Neural progenitor cell (in vitro differentiated cells): ENCODE data around the gene ST3GAL4. TPM values are rescaled to one million over a fixed set of nuclear protein-coding genes. Genes with fewer than 3 reads are reported as not detected.

Experiments used
- DNase-seq: peaks from one replicate; pipeline ENCODE4 v3.0.0-alpha.2; 2016; ENCODE audit warnings: low spot score
- H2AFZ ChIP-seq: fragments of 200-600 bp; sonication (generic); replicated peaks from 2 replicates; pipeline ENCODE4 v1.6.1; 2016; ENCODE audit warnings: antibody characterized with exemption
- H3F3A ChIP-seq: fragments of 200-600 bp; sonication (generic); 2 replicates; pipeline ENCODE4 v1.6.1; 2016; ENCODE audit warnings: antibody characterized with exemption, low read depth
- H3K27ac ChIP-seq: fragments of 200-600 bp; sonication (generic); 2 replicates; pipeline ENCODE4 v1.5.1; 2016; ENCODE audit warnings: mild to moderate bottlenecking
- H3K27me3 ChIP-seq: fragments of 200-600 bp; sonication (generic); 2 replicates; pipeline ENCODE4 v1.6.1; 2016; ENCODE audit warnings: mild to moderate bottlenecking, moderate library complexity
- H3K36me3 ChIP-seq: fragments of 200-600 bp; sonication (generic); 2 replicates; pipeline ENCODE4 v1.5.1; 2016
- H3K4me1 ChIP-seq: fragments of 200-600 bp; sonication (generic); 2 replicates; pipeline ENCODE4 v1.6.1; 2016; ENCODE audit warnings: mixed run types
- H3K4me2 ChIP-seq: fragments of 200-600 bp; sonication (generic); 2 replicates; pipeline ENCODE4 v1.6.1; 2016
- H3K4me3 ChIP-seq: fragments of 200-600 bp; sonication (generic); 2 replicates; pipeline ENCODE4 v1.5.1; 2016
- H3K79me2 ChIP-seq: fragments of 200-600 bp; sonication (generic); 2 replicates; pipeline ENCODE4 v1.6.1; 2016; ENCODE audit warnings: low read depth
- H3K9ac ChIP-seq: fragments of 200-600 bp; sonication (generic); 2 replicates; pipeline ENCODE4 v1.6.1; 2016
- H3K9me3 ChIP-seq: fragments of 200-600 bp; sonication (generic); 2 replicates; pipeline ENCODE4 v1.5.1; 2016; ENCODE audit warnings: low read depth
- H4K20me1 ChIP-seq: fragments of 200-600 bp; sonication (generic); 2 replicates; pipeline ENCODE4 v1.6.1; 2016; ENCODE audit warnings: low read depth
- H3K27ac Mint-ChIP-seq: 3 replicates; pipeline ENCODE4 v1.8.0; 2021; ENCODE audit warnings: mixed read lengths
- H3K27me3 Mint-ChIP-seq: 2 replicates; pipeline ENCODE4 v1.8.0; 2022; ENCODE audit warnings: low read depth, mild to moderate bottlenecking, inconsistent platforms, moderate library complexity, mixed read lengths; ENCODE audit not compliant: insufficient read depth
- H3K36me3 Mint-ChIP-seq: 3 replicates; pipeline ENCODE4 v1.8.0; 2021; ENCODE audit warnings: mixed read lengths
- H3K4me1 Mint-ChIP-seq: 3 replicates; pipeline ENCODE4 v1.8.0; 2021; ENCODE audit warnings: mixed read lengths
- H3K4me3 Mint-ChIP-seq: 3 replicates; pipeline ENCODE4 v1.8.0; 2021; ENCODE audit warnings: mild to moderate bottlenecking, moderate library complexity, mixed read lengths
- H3K9me3 Mint-ChIP-seq: 3 replicates; pipeline ENCODE4 v1.8.0; 2020; ENCODE audit warnings: mixed read lengths
- CTCF ChIP-seq: fragments of 200-600 bp; sonication (generic); IDR thresholded peaks from 2 replicates; pipeline ENCODE4 v1.5.1; 2017; ENCODE audit warnings: antibody characterized with exemption, mild to moderate bottlenecking
- EZH2 ChIP-seq: fragments of 200-600 bp; sonication (generic); IDR thresholded peaks from 2 replicates; pipeline ENCODE4 v1.6.1; 2017; ENCODE audit warnings: antibody characterized with exemption, mild to moderate bottlenecking, moderate library complexity
- EZH2phosphoT487 ChIP-seq: fragments of 200-600 bp; sonication (generic); IDR thresholded peaks from 2 replicates; pipeline ENCODE4 v1.6.1; 2017; ENCODE audit warnings: antibody characterized with exemption
- total RNA-seq: library from RNA; depleted of rRNA; stranded (reverse); fragments of >200 nt; gene quantifications from 2 replicates; pipeline ENCODE4 v1.2.3, GENCODE V29; 2015; ENCODE audit warnings: low replicate concordance

Gene ST3GAL4
- total RNA-seq, 1 donor from 2014 or later: 13.0 TPM

- Histone ChIP-seq H2AFZ (no peak overlapping the region), H3F3A (peaks cover 21% of the 10 kb centered on the region), H3K4me2 (no peak overlapping the region), H3K36me3 (no peaks in the 10 kb centered on the region), H3K27me3 (no peaks in the 10 kb centered on the region), H3K27ac (no peak overlapping the region), H3K79me2 (no peaks in the 10 kb centered on the region), H3K4me1 (peaks cover 19% of the 10 kb centered on the region), H3K9me3 (no peaks in the 10 kb centered on the region), H3K4me3 (no peak overlapping the region), H4K20me1 (no peaks in the 10 kb centered on the region), H3K9ac (no peak overlapping the region)
- no peak for DNase-seq
- Mint-ChIP-seq H3K27me3 (peaks cover 19% of the 10 kb centered on the region), H3K36me3 (peaks cover 7% of the 10 kb centered on the region), H3K9me3 (peaks cover 2% of the 10 kb centered on the region), H3K4me1 (peaks cover 29% of the 10 kb centered on the region), H3K27ac (peak overlapping the region; percentile 50), H3K4me3 (no peak overlapping the region)
- no peak for TF ChIP-seq EZH2
- TF ChIP-seq CTCF: no peak
- no peak for TF ChIP-seq EZH2phosphoT487
Observed at GRCh38 chr11:126446581-126446980, 91.1 kb downstream of the ST3GAL4 start.

GRCh38 chr11:126450198-126450597 is 94.7 kb downstream of the ST3GAL4 start:
- DNase-seq: no peak
- no peaks in the 10 kb centered on the region for H3K36me3 ChIP-seq
- peak overlapping the region; percentile 76 for H3K27ac Mint-ChIP-seq

GRCh38 chr11:126450806-126451205 is 95.3 kb downstream of the ST3GAL4 start:
- H3K4me1 ChIP-seq: peaks cover 26% of the 10 kb centered on the region
- no peaks in the 10 kb centered on the region for H4K20me1 ChIP-seq
- H3K4me2 ChIP-seq: no peak overlapping the region
- H2AFZ ChIP-seq: no peak overlapping the region
- Mint-ChIP-seq H3K36me3 (peaks cover 7% of the 10 kb centered on the region), H3K4me1 (peaks cover 24% of the 10 kb centered on the region), H3K27me3 (peaks cover 23% of the 10 kb centered on the region), H3K4me3 (peak overlapping the region; percentile 69), H3K27ac (no peak overlapping the region), H3K9me3 (peaks cover 2% of the 10 kb centered on the region)
- no peaks in the 10 kb centered on the region for H3K27me3 ChIP-seq
- no peak for DNase-seq
- H3K9me3 ChIP-seq: no peaks in the 10 kb centered on the region
- TF ChIP-seq EZH2phosphoT487 (no peak), EZH2 (no peak), CTCF (no peak)
- H3K27ac ChIP-seq: no peak overlapping the region
- no peaks in the 10 kb centered on the region for H3K79me2 ChIP-seq
- no peaks in the 10 kb centered on the region for H3K36me3 ChIP-seq
- H3K4me3 ChIP-seq: no peak overlapping the region
- H3F3A ChIP-seq: peaks cover 30% of the 10 kb centered on the region
- H3K9ac ChIP-seq: no peak overlapping the region

More at GRCh38 chr11:126450198-126450597, 94.7 kb downstream of the ST3GAL4 start:
- H3K27me3 Mint-ChIP-seq: peaks cover 22% of the 10 kb centered on the region
- H3K4me3 ChIP-seq: no peak overlapping the region
- H3K79me2 ChIP-seq: no peaks in the 10 kb centered on the region
- TF ChIP-seq EZH2 (no peak), CTCF (no peak), EZH2phosphoT487 (no peak)
- no peaks in the 10 kb centered on the region for H4K20me1 ChIP-seq
- H3K9ac ChIP-seq: no peak overlapping the region
- H3K27me3 ChIP-seq: no peaks in the 10 kb centered on the region
- peaks cover 7% of the 10 kb centered on the region for H3K36me3 Mint-ChIP-seq
- peaks cover 24% of the 10 kb centered on the region for H3K4me1 Mint-ChIP-seq
- H3K4me1 ChIP-seq: peaks cover 26% of the 10 kb centered on the region
- no peaks in the 10 kb centered on the region for H3K9me3 ChIP-seq
- peak overlapping the region; percentile 5 for H3K4me3 Mint-ChIP-seq
- H2AFZ ChIP-seq: no peak overlapping the region
- peaks cover 2% of the 10 kb centered on the region for H3K9me3 Mint-ChIP-seq
- no peak overlapping the region for H3K27ac ChIP-seq
- H3K4me2 ChIP-seq: no peak overlapping the region
- H3F3A ChIP-seq: peaks cover 30% of the 10 kb centered on the region
